SIG-M5 treated with dmso at 0.1 percent for 504 hours (cell line): ENCODE data around the gene C19orf47.
A peak's percentile ranks its signal among the peaks of the same experiment; 100 is the strongest.
"Not testable (repeated sequence)": the region's sequence is repeated elsewhere in the genome, so short reads cannot be mapped to it uniquely, and the experiment has no call there.

Source experiments
- DNase-seq: peaks from one replicate; lab custom pipeline; 2025; ENCODE audit not compliant: unreplicated experiment; lab: John Stamatoyannopoulos, UW

The C19orf47 gene

DNA sequence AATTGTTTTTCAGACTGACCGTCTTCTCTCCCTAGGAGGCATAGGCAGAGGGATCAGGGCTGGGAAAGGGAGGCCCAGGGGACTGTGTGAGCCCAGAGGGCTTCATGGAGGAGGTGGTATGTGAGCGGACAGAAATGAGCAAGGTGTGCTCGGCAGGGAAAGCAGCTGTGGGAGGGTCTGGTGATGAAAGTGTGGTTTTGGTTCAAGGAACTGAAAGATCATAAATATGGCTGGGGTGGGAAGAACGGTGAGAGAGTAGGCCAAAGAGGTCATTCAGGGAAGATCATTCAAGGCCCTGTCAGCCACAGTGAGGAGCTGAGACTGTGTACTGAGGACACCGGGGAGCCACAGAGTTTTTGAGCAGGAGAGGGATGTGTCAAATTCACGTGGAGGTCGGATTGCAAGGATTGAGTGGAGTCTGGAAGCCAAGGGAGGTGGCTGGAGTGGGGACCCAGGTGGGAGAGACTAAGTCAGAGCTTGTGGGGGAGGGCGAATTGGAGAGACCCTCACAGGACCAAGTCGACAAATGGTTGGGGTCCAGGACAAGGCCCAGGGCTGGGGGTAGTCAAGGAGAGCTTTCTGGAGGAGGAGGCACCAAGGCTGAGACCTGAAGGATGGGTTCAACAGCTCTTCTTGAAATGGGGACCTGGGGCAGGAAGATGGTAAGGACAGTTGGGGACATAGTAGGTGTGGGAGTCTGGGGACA is 7.9 kb upstream of the C19orf47 start:
- DNase-seq = no peak

DNA sequence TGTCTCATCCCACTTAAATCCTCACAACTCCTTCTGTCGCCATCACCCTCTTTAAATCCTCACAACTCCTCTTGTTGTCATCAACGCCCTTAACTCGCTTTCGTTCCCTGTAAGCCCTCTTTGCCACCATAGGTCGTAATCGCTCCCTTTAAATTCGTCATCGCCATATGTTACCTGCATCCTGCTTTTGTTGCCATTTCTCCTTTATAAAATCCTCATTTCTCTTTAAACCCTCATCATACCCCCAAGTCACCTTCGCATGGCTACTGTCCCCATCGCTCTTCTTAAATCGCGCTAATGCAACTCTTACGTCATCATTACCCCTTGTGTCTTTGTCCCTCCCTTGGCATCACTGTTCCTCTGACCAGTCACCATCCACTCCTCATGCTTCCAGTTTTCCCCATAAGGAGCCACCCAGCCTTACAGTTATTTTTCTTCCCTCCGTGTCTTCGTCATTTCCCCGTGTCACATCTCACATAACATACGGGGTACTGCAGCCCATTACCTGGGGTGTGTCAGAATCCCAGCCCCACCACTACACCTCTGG is 837 bp upstream of the C19orf47 start:
- DNase-seq = peak; percentile 42

DNA sequence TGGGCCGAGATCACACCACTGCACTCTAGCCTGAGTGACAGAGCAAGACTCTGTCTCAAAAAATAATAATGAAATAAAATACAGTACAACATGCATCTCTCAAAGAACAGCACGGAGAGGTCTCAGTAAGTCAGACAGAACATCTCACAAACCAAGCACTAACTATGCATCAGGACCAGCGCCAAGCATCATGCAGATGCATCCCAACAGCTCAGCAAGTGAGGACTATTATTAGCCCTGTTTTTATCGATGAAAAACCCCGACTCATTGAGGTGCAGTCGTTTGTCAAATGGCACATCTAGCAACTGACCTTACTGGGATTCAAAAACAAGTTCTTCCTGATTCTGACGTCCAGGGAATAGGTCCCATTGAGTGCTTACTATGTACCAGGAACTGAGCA is 3.8 kb downstream of the C19orf47 start:
- DNase-seq = peak; percentile 21

DNA sequence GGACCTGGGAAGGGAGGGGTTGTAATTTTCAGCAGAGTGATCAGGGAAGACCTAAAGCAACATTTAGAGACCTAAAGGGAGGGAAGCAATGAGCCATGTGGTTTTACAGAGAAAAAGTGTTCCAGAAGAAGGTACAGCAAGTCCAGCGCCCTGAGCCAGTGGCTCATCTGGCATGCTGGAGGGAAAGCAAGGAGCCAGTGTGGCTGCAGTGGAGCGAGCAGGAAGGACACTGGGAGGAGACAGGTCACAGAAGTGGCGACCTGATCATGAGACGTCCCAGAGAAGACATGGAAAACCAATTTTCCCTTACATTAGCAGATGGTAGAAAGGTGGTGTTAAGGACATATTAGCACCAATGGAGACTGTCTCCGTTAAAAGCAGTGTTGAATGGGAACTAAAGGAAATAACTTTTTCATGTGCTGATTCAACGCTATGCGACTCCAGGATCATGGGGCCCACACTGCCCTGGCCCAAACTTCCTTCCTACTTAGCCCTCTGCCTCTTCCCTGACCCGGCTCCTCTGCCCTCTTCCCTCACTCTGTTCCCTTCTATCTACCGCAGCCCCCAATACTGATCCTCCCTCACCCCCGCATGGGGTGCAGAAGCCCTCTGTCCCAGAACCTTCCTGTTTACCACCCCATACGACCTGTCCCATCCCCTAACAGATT is 5.4 kb downstream of the C19orf47 start:
- DNase-seq = no peak

DNA sequence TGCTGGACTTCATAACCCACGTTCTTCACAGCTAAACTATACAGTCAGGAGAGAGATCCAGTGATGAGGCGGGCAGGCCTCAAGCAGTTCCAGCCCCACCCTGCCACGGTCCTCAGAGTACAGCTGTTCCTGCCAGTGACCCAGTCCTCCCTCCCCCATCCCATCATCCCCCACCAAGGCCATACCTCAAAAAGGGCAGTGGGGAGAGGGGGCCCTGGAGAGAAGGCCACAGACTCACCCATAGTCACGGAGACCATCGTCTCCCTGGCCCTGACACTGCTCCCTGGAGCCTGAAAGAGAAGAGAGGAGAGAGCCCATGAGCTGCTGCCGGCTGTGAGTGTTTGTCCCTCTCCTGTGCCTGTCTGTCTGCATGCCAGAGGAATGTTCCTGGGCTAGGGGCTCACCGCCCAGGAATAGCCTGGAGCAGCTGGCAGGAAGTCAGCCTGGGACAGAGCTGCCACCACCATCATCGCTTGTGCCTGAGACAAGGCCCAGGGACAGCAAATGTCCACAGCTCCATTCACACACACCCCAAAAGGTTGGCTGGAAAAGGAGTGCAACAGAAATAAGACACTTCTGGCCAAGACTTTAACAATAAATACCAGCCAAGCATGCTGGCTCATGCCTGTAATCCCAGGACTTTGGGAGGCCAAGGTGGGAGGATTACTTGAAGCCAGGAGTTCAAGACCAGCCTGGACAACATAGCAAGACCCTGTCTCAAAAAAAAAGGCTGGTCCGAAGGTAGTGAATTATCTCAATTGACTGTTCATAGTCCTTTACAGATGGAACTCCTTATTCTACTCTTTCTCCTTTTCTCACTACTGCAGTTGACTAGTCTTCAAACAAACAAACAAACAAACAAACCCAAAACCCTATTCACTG is 6.4 kb downstream of the C19orf47 start:
- DNase-seq = no peak

DNA sequence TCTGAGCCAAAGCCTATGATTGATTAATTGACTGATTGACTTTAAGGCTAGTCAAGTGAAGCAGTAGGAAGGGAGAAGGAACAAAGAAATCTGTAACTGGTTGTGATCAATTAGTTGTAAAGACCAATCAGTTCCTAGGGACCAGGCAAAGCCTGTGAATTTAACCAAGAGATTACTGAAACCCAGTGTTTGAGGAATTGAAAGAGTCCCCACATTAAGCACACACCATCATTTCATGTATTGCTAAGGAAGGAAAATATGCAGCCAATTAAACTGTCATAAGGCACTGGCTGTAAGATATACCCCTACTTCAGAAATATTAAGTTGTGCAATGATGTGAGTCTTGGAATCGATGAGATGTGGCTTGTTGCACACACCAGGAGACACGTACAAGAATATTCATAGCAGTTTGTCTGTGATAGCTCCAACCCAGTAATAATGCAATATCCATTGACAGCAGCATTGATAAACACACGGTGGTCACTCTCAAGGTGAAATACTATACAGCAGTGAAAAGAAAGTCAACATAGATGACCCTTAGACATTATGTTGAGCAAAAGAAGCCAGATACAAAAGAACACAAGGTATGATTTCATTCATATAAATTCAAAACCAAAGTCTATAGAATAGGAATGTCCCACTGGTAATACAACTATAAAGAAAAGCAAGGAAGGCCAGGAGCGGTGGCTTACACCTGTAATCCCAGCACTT is 9.0 kb downstream of the C19orf47 start:
- DNase-seq = no peak

DNA sequence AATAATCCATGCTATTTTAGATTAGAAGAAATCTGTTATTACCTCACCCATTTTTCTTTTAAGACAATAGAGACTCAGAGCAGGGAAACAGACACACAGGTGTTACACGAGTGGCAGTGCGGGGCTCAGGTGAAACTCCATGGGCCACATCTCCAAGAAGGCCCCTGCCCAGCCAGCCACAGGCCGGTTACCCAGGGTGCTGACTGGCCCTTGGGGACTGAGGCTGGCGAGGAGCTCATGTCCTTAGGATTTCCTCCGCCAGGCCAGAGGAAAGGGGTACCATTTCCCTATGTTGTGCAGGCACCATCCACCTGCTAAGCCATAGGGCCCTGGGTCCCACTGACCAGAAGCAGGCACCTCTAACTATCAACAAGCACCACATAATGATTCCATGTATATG is 10.6 kb downstream of the C19orf47 start:
- no peak for DNase-seq

DNA sequence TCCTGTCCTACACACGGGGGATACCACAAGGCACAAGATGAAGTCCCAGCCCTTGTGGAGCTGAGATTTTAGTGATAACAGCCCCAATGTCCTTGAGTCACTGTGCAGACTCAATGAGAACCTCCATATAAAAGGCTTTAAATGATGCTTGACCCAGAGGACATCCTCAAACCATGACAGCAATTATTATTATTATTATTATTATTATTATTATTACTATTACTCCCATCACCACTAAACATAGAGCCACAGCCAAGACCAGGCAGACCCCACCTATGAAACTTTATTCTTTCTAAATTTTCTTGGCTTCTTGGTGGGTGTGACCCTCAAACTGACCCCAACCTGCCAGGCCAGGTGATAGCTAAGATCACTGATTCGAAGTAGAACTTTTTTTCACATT is 11.1 kb downstream of the C19orf47 start:
- DNase-seq = no peak

DNA sequence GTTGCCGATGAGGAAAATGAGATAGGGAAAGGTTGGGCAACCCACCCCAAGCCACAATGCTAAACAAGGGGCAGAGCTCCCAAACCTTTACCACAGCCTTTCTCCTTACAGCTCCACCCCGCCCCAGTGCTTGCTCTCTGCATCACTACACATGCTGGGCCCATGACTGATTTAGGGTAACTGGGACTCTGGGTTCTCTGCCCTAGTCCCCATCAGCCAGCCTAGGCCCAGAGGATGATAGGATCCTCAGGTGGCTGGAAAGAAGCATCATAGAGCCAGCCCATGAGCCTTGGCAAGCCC is 11.6 kb downstream of the C19orf47 start:
- DNase-seq = no peak

DNA sequence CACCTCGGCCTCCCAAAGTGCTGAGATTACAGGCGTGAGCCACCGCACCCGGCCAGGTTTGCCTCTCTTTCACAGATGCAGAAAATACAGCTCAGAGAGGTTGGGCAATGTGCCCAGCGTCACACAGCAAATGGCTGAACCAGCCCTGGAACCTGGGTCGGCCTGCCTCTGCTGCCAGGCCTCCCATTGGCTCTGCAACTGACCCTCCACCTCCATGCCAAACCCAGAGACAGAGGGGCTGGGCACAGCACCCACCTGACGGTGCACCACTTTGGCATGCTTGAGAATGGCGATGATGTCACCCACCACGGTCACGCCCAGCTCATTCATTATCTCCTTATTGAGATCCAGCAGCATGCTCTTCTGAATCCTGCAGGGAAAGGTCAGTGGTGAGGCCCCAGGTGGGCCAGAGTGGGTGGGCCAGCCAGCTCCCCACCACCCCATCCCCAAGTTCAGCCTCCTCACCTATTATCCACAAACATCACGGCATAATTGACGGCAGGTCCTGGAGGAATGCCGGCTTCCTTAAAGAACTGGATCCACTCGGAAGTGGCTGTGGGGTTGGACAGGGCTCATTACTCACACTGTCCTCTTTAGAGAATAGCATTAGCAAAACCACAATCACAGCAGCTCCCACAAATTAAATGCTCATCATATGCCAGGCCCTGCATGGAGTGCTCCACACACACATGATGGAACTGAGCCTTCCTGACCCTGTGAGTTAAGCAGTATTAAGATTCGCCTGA is 12.2 kb downstream of the C19orf47 start:
- no peak for DNase-seq

DNA sequence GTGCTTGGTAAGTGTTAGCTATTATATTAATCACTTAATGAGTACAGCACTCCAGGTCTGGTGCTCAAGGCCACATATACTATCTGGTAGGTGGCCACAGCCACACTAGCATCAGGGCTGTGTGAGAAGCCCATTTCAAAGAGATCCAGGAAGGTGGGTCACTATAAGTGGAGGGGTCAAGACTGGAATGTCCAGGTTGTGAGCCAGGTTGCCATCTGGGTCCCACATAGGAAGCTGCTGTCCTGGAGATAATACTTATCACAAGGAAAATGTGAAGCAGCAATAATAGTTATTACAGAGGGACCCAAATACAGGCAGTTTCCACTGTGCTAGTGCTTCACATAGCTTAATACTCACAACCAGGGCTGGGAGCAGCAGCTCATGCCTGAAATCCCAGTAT is 13.1 kb downstream of the C19orf47 start:
- no peak for DNase-seq

DNA sequence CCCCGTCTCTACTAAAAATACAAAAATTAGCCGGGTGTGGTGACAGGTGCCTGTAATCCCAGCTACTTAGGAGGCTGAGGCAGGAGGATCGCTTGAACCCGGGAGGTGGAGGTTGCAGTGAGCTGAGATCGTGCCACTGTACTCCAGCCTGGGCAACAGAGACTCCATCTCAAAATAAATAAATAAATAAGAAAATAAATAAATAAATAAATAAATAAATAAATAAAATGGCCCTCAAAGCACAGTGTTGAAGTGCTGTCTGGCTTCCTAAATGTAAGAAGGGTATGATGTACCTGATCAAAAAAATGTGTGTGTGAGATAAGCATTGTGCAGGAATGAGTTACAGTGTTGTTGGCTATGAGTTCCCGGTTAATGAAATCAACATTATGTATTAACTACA is 15.1 kb downstream of the C19orf47 start:
- not testable (repeated sequence) for DNase-seq

DNA sequence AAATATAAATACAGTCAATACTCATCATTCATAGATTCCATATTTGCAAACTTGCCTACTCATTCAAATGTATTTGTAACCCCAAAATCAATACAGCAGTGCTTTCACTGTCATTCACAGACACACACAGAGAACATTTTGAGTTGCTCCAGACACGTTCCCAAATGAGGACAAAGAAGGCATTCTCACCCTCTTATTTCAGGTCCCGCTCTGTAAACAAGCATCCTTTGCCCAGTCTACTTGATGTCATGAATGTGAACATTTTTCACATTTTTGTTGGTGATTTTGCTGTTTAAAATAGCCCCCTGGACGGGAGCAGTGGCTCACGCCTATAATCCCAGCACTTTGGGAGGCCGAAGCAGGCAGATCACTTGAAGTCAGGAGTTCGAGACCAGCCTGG is 15.5 kb downstream of the C19orf47 start:
- no peak for DNase-seq

DNA sequence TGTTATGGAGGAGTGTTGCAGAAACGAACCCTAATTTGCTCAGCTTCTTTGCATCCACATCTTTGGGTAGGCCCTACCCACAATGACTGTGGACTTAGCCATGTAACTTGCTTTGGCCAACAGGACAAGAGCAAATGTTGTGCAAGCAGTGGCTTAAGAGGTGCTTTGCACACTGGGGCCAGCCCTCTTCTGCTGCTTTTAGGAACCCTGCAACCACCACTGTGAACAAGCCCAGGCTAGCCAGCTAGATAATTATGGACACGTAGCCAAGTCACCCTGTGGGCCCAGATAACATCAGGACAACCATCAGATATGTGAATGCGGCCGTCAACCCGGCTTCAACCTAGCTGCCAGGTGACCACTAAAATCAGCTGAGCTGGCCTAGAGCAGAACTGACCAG is 17.1 kb downstream of the C19orf47 start:
- peak; percentile 5 for DNase-seq

DNA sequence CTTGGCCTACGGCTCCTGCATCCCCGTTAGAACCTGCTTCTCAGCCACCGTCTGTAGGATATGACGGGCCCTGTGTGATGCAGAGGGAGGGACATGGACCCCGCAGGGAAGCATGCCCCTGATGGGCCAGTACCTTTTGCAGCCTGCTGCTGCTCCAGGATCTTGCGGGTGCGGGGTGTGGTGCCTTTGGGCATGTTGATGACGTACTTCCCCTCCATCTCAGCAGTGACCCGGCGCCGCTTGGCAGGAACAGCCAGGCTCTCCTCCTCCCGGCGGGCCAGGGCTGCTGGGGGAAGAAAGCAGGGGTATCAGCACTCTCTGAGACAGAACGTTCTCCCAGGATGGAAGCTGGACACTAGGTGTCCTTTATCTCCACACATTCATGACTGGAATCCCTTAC is 22.0 kb downstream of the C19orf47 start:
- DNase-seq = no peak

DNA sequence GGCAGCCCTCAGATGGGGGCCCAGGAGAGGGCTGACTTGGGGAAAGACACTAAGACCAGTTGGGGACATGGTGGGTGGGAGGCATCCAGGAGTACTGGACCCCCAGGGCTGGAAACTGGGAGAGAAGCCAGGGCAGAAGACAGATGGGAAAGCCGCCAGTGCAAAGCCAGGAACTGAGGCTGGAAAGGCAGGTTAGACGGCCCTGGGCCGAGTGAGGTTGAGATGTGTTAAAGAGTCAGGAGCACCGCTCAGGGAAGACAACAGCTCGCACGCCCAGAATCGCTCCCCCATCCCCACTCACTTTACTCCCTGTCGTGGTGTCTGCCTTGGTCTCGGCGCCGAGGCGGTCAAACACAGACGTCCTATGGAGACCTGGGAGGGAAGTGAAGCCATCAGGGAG is 24.5 kb downstream of the C19orf47 start:
- DNase-seq = no peak

DNA sequence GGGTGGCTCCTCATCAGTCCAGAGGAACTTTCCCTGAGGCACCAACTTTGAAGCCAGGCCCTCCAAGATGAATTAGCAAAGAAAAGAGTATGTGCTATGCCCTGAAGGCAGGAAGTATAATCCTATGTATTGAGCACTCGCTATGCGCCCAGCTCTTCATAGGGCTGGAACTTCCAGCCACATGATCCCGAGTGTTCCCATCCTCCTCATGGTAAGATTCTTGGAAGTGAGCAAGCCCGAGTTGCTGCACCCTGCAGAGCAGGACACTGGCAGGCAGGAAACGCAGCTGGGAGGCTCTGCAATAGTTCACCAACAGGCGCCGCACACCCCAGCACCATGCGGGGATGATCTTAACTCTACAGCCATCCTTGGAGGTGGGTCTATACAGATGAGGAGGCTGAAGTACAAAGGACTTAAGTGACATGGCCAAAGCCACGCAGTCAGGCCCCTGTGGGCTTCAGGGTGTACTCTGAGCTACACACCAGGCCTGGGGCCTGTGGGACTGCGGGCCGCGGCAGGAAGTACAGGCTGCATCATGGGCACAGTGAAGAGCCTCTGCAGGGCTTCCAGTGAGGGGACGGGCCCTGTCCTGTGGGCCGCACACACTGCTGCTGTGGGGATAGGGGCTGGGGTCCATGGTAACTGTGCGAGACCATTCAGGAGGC is 25.1 kb downstream of the C19orf47 start:
- no peak for DNase-seq

DNA sequence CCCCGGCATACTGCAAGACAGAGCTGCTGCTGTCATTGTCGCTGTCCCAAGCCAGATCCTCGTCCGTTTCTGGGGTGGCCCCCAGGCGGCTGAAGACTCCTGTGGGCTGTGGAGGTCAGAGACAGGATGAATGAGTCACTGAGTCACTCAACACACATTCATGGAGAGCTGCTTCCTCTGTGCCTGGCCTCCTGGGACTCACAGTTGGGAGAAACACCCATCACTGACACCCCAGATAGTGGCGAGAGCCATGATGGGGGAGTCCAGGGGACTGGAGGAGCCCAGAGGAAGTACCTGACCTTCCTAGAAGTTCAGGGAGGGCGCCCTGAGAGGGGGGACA is 26.0 kb downstream of the C19orf47 start:
- no peak for DNase-seq

DNA sequence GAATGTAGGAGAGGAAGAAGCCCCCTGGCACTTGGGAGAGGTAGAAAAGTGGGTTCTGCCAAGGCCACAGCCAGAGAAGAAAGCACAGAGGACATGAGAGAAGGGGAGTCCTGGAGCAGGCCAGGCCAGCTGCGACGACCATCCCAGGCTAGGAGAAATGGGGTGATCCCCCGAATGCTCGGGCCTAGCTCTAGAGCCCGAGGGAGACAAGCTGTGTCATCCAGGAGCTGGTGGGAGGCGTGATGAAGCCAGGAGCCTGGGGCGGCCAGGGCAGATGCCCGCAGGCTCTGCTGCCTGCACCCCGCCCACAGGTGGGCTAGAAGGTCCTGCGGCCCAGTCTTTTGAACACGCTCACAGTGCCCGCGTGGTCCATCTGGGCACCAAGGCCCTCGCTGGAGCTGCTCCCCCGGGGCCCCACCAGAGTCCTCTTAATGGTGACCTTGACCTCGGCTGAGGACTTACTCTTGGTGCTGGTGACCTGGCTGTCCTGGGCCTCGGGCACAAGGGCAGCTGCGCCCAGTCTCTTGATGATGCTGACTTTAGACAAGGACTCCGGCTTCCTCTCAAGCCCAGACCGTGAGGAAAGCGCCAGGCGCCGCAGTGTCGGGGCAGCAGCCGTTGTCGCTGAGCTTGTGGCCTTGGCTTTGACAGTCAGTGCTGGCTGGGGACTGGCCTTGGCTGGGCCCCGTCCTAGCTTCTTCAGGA is 26.5 kb downstream of the C19orf47 start:
- DNase-seq = no peak

DNA sequence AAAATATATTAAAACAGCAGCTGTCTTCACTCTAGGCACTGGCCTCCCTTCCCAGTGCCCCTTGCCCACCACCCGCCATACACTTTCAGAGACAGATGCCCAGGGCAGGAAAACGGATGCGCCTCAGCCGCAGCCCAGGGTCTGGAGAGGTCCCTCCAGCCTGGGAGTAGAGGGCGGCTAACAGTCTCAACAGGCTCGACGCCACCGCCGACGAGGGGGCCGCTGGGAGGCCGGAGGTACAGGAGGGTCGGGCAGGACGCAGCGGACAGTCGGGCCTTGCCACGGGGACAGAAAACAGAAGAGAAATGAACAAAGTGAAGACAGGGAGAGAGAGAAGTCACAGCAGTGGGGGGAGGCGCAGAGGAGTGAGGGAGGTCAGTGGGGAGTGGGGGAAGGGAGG is 27.1 kb downstream of the C19orf47 start:
- no peak for DNase-seq
